GM21447 (cell line): ENCODE results near the gene SH3RF3.

Experiments
- ATAC-seq: cut with Tn5 transposase; IDR thresholded peaks from one replicate; pipeline ENCODE4 v1.9.1; 2021; ENCODE audit not compliant: unreplicated experiment

Gene SH3RF3

GRCh38 chr2:109422758-109423500 is 293.9 kb downstream of the SH3RF3 start:
- no peak for ATAC-seq

- no peak for ATAC-seq
These were observed 294.8 kb downstream of the SH3RF3 start for GRCh38 chr2:109423556-109424359.

- ATAC-seq = no peak
These were observed 296.4 kb downstream of the SH3RF3 start for GRCh38 chr2:109425411-109425810.

- ATAC-seq = no peak
These were observed 298.7 kb downstream of the SH3RF3 start for GRCh38 chr2:109427661-109428091.

- ATAC-seq = no peak
These were observed 299.3 kb downstream of the SH3RF3 start for GRCh38 chr2:109428281-109428680.

- ATAC-seq = no peak
These were observed 300.0 kb downstream of the SH3RF3 start for GRCh38 chr2:109428841-109429566.

- ATAC-seq = no peak
These were observed 300.7 kb downstream of the SH3RF3 start for GRCh38 chr2:109429567-109430328.

GRCh38 chr2:109430329-109430636 is 301.3 kb downstream of the SH3RF3 start:
- no peak for ATAC-seq

GRCh38 chr2:109432421-109432820 is 303.4 kb downstream of the SH3RF3 start:
- no peak for ATAC-seq

GRCh38 chr2:109433486-109433885 is 304.5 kb downstream of the SH3RF3 start:
- no peak for ATAC-seq

GRCh38 chr2:109433926-109434325 is 304.9 kb downstream of the SH3RF3 start:
- ATAC-seq = no peak

- no peak for ATAC-seq
These were observed 305.3 kb downstream of the SH3RF3 start for GRCh38 chr2:109434351-109434750.

- ATAC-seq = no peak
These were observed 306.2 kb downstream of the SH3RF3 start for GRCh38 chr2:109435066-109435690.

GRCh38 chr2:109435901-109436598 is 307.0 kb downstream of the SH3RF3 start:
- no peak for ATAC-seq

GRCh38 chr2:109436610-109437225 is 307.7 kb downstream of the SH3RF3 start:
- ATAC-seq = no peak

GRCh38 chr2:109437325-109438090 is 308.5 kb downstream of the SH3RF3 start:
- no peak for ATAC-seq

GRCh38 chr2:109438146-109438545 is 309.1 kb downstream of the SH3RF3 start:
- ATAC-seq = no peak

GRCh38 chr2:109438773-109439389 is 309.9 kb downstream of the SH3RF3 start:
- ATAC-seq = no peak
